Liver (tissue), 9 donors: ENCODE results near the gene PRPSAP1. TPM values are rescaled to one million over a fixed set of nuclear protein-coding genes. Genes with fewer than 3 reads are reported as not detected.

ENCODE experiments used
- DNase-seq: peaks from one replicate; pipeline ENCODE4 v3.0.0-alpha.2; 2017; ENCODE audit warnings: low spot score
- H3K27ac ChIP-seq, 2 donors: one replicate each; pipeline ENCODE4 v1.7.0; 2013; ENCODE audit warnings: inconsistent platforms in 2 of 2, low read length in 2 of 2, control low read depth in 1 of 2, low read depth in 1 of 2, mild to moderate bottlenecking in 1 of 2
- H3K27me3 ChIP-seq, 4 donors: one replicate each; pipeline versions ENCODE4 v1.6.1 to v1.7.0; 2013; ENCODE audit warnings: low read length in 3 of 4, inconsistent platforms in 1 of 4, mild to moderate bottlenecking in 1 of 4, moderate library complexity in 1 of 4; ENCODE audit not compliant: control insufficient read depth in 4 of 4, insufficient read depth in 4 of 4
- H3K36me3 ChIP-seq, 4 donors: one replicate each; pipeline versions ENCODE4 v1.6.1 to v1.7.0; 2013; ENCODE audit warnings: low read length in 3 of 4, mild to moderate bottlenecking in 3 of 4, low read depth in 1 of 4, moderate library complexity in 1 of 4; ENCODE audit not compliant: control insufficient read depth in 4 of 4, insufficient read depth in 3 of 4
- H3K4me1 ChIP-seq, 4 donors: one replicate each; pipeline versions ENCODE4 v1.6.1 to v1.7.0; 2013; ENCODE audit warnings: low read length in 3 of 4, mild to moderate bottlenecking in 3 of 4, moderate library complexity in 1 of 4; ENCODE audit not compliant: control insufficient read depth in 4 of 4, insufficient read depth in 4 of 4
- H3K4me3 ChIP-seq, 3 donors: one replicate each; pipeline versions ENCODE4 v1.6.1 to v1.7.0; 2013; ENCODE audit warnings: low read length in 3 of 3, control low read depth in 1 of 3, low read depth in 1 of 3, mild to moderate bottlenecking in 1 of 3
- H3K9ac ChIP-seq, 2 donors: one replicate each; pipeline ENCODE4 v1.7.0; 2013; ENCODE audit warnings: low read length in 2 of 2, mild to moderate bottlenecking in 2 of 2, moderate library complexity in 2 of 2, control low read depth in 1 of 2, low read depth in 1 of 2
- H3K9me3 ChIP-seq, 4 donors: one replicate each; pipeline versions ENCODE4 v1.6.1 to v1.7.0; 2013; ENCODE audit warnings: low read length in 3 of 4; ENCODE audit not compliant: control insufficient read depth in 4 of 4
- GABPA ChIP-seq, 2 donors: IDR thresholded peaks in 1 of 2; conservative IDR thresholded peaks in 1 of 2; 2 replicates each; pipeline ENCODE4 v1.6.1; 2016; ENCODE audit warnings: antibody characterized with exemption in 2 of 2, mild to moderate bottlenecking in 1 of 2, moderate library complexity in 1 of 2
- JUND ChIP-seq, 2 donors: IDR thresholded peaks; 2 replicates each; pipeline ENCODE4 v1.6.1; 2016; ENCODE audit warnings: antibody characterized with exemption in 2 of 2
- NR2F2 ChIP-seq: IDR thresholded peaks from 2 replicates; pipeline ENCODE4 v1.6.1; 2016; ENCODE audit warnings: antibody characterized with exemption
- RAD21 ChIP-seq, 2 donors: IDR thresholded peaks; 2 replicates each; pipeline ENCODE4 v1.6.1; 2016; ENCODE audit warnings: antibody characterized with exemption in 2 of 2, mild to moderate bottlenecking in 2 of 2
- RXRA ChIP-seq, 2 donors: IDR thresholded peaks; 2 replicates each; pipeline ENCODE4 v1.6.1; 2017 to 2018; ENCODE audit warnings: antibody characterized with exemption in 2 of 2, mild to moderate bottlenecking in 1 of 2
- TAF1 ChIP-seq: conservative IDR thresholded peaks from 2 replicates; pipeline ENCODE4 v1.6.1; 2016; ENCODE audit warnings: antibody characterized with exemption, mild to moderate bottlenecking
- ZBTB33 ChIP-seq: IDR thresholded peaks from 2 replicates; pipeline ENCODE4 v1.6.1; 2016; ENCODE audit warnings: antibody characterized with exemption
- WGBS: extraction: QIAGEN DNeasy Blood & Tissue Kit; methylation state at CpG from one replicate; pipeline ENCODE4 v1.1.7; 2013; 5-methylcytosine and 5-hydroxymethylcytosine counted together
- polyA plus RNA-seq, 2 donors: library from polyadenylated mRNA; stranded (reverse) in 1 of 2; unstranded in 1 of 2; fragments of 200-250 nt in 1 of 2; fragments of >200 nt in 1 of 2; fragmentation: Nextera tagmentation in 1 of 2; extraction: Ambion mirVana in 1 of 2; gene quantifications; one replicate each; pipeline versions ENCODE4 v1.2.1 to v1.2.3, GENCODE V29; 2013 to 2015
- total RNA-seq, 2 donors: library from RNA; depleted of rRNA; stranded (reverse); fragments of >200 nt; gene quantifications; one replicate each; pipeline ENCODE4 v1.2.3, GENCODE V29; 2014
- TF ChIP-seq, protein P1 (sequence below): IDR thresholded peaks from 2 replicates; pipeline ENCODE4 v1.6.1; 2016; ENCODE audit warnings: antibody characterized with exemption
- TF ChIP-seq, protein P2 (sequence below): fragments of 150-350 bp; IDR thresholded peaks from 2 replicates; pipeline ENCODE4 v1.5.1; 2017; ENCODE audit warnings: improper control_type of control experiment, low read depth, low read length; ENCODE audit not compliant: missing input control
- donor health status: healthy.
- donor health status: healthy.
- donor health status: healthy.
- donor health status: healthy.
- donor health status: healthy.

Gene PRPSAP1
- total and polyA plus RNA-seq, 4 donors, result 21.4 to 78.1 (median 52.6) TPM

GRCh38 chr17:76273445-76274111 lies 80.1 kb downstream of the PRPSAP1 start (continued):
- TF ChIP-seq TAF1, result no peak

DNA sequence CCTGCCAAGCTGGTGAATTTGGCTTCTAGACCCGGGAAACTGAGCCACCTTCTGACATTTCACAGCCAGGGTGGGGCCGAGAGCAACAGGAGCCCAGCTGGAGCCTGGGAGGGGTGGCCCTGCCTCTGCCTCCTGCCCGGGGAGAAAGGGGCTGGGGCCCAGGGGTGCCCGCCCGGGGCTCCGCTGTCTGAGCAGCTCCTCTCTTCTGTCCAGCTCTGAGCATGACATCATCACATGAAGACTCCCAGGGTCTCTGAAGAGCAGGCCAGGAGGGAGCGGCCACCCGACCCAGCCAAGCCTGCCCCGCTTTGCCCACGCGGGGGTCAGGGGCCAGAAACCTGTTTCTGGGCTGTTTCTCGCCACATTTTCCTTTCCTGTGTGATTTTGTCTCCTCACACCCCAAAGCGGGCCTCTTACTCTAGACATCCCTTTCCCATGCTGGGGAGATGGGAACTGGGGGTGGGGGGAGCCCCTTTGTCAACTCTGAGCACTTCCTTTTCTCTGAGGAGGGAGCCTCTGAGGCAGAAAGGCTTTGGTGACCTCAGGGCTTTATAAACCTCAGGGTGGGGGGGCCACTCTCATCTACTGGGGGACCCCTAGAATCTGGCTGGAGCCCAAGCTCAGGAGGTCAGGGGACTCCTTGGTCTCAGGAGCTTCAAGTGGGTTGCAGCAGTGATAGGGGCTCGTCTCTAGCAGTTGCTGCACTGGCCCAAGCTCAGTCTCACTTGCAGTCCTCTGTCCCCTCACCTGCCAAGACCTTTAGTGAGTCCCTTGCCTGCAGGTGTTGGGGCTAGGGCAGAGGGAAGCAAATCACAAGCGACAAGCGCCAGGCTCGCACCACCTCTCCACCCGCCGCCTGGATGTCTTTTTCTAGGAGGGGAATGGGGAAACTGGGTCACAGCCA lies 80.9 kb downstream of the PRPSAP1 start:
- Histone ChIP-seq H3K27ac (peak overlapping the region in 1 of 2 donors; percentile 59), H3K9me3 (no peaks in the 10 kb centered on the region), H3K36me3 (peaks cover 0 to 3% (median 0%) of the 10 kb centered on the region in 4 donors), H3K4me3 (no peak overlapping the region), H3K9ac (no peak overlapping the region), H3K27me3 (no peaks in the 10 kb centered on the region), H3K4me1 (peaks cover 7 to 26% (median 20%) of the 10 kb centered on the region in 4 donors)
- 78% methylated on average over 19 of the region's 19 CpGs for WGBS
- TF ChIP-seq, protein P1, sequence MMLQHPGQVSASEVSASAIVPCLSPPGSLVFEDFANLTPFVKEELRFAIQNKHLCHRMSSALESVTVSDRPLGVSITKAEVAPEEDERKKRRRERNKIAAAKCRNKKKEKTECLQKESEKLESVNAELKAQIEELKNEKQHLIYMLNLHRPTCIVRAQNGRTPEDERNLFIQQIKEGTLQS, result no peak
- TF ChIP-seq JUND (IDR thresholded peaks at IDR 0.05), result no peak
- TF ChIP-seq ZBTB33, result no peak
- no peak for DNase-seq

DNA sequence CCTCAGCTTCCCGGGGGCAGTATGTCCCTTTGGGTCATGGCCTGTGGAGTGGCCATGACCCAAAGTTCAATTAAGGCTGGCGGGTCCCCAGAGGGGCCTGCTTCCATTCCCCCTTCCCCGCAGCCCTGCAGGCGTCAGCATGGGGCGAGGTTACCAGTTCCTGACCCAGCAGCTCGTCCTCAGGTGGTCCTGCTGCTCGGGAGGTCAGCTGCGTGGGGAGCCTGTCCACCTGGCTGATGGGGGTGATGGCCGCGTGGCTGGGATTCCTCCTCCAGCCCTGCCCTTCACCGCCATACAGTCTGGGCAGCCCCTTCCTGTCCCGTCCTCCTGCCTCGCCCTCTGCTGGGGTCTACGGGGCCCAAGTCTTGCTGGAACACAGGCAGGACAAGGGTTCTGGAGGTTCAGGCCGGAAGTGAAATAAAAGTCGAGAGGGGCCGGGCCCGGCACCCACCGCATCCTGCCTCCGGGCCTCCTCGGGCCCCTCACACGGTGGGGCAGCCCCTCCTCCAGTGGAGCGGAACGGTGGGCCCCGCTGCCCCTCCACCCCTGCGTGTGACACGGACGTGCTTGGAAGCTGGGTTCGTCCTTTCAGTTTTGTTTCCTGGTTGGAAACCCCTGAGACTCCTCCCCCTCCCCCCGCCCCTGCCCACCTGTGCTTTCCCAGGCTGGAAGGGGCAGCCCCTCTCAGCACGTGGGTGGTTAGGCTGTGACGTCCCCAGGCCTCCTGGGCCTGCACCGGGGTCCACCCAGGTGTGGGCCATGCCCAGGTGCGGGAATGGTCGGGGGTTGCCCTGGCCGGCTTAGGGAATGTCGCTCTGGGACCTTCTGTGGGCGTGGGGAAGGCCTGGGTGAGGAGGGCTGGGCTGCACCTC lies 81.8 kb downstream of the PRPSAP1 start:
- Histone ChIP-seq H3K4me3 (peak overlapping the region in 1 of 3 donors; percentile 30), H3K36me3 (peaks cover 0 to 2% (median 0%) of the 10 kb centered on the region in 4 donors), H3K9me3 (no peaks in the 10 kb centered on the region), H3K4me1 (peaks cover 7 to 31% (median 21%) of the 10 kb centered on the region in 4 donors), H3K27me3 (no peaks in the 10 kb centered on the region), H3K27ac (peak overlapping the region; percentile 28 to 59), H3K9ac (peak overlapping the region in 1 of 2 donors; percentile 41)
- 25% methylated on average over 38 of the region's 38 CpGs for WGBS
- DNase-seq, result no peak
- TF ChIP-seq, protein P2, sequence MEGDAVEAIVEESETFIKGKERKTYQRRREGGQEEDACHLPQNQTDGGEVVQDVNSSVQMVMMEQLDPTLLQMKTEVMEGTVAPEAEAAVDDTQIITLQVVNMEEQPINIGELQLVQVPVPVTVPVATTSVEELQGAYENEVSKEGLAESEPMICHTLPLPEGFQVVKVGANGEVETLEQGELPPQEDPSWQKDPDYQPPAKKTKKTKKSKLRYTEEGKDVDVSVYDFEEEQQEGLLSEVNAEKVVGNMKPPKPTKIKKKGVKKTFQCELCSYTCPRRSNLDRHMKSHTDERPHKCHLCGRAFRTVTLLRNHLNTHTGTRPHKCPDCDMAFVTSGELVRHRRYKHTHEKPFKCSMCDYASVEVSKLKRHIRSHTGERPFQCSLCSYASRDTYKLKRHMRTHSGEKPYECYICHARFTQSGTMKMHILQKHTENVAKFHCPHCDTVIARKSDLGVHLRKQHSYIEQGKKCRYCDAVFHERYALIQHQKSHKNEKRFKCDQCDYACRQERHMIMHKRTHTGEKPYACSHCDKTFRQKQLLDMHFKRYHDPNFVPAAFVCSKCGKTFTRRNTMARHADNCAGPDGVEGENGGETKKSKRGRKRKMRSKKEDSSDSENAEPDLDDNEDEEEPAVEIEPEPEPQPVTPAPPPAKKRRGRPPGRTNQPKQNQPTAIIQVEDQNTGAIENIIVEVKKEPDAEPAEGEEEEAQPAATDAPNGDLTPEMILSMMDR, result no peak
- TF ChIP-seq RXRA (IDR thresholded peaks at IDR 0.05), result peak; percentile 44 to 70
- no peak for TF ChIP-seq GABPA (IDR thresholded peaks at IDR 0.05 in 1 of 2, conservative IDR thresholded peaks at IDR 0.05 in 1 of 2)
- TF ChIP-seq RAD21 (IDR thresholded peaks at IDR 0.05), result no peak
- TF ChIP-seq NR2F2, result peak; percentile 74
